ENCODE data around the gene IYD.

IYD gene

GRCh38 chr6:150391414-150391813 lies 22.6 kb downstream of the IYD start:
- no peak for TF ChIP-seq CTCF (conservative IDR thresholded peaks at IDR 0.05; ENCODE audit: low read depth)
- CTCF ChIA-PET: interaction anchor here (0.6 to 0.7 kb wide), 2 partner anchors 12 to 325 kb away, joined by 3 to 5 read pairs; no protein-coding TSS in a partner anchor
- POLR2A ChIA-PET (ENCODE audit: low non-redundant PET): no interaction called here
- no peak for DNase-seq (ENCODE audit: low spot score)
- H3K27ac ChIP-seq: no peak overlapping the region

GRCh38 chr6:150391890-150392289 lies 23.1 kb downstream of the IYD start:
- ChIA-PET CTCF (interaction anchor here (0.6 to 0.7 kb wide), 4 partner anchors 11 to 325 kb away, joined by 3 to 5 read pairs (median 5); no protein-coding TSS in a partner anchor), POLR2A (ENCODE audit: low non-redundant PET) (no interaction called here)
- H3K27ac ChIP-seq: no peak overlapping the region
- TF ChIP-seq CTCF (conservative IDR thresholded peaks at IDR 0.05; ENCODE audit: low read depth): no peak
- DNase-seq (ENCODE audit: low spot score): no peak

- no peak for DNase-seq (ENCODE audit: low spot score)
- ChIA-PET CTCF (interaction anchor here (0.6 kb wide), 2 partner anchors 172 to 312 kb away, joined by 5 read pairs; no protein-coding TSS in a partner anchor), POLR2A (ENCODE audit: low non-redundant PET) (no interaction called here)
- no peak for TF ChIP-seq CTCF (conservative IDR thresholded peaks at IDR 0.05; ENCODE audit: low read depth)
- no peak overlapping the region for H3K27ac ChIP-seq
These were observed 23.8 kb downstream of the IYD start for GRCh38 chr6:150392452-150393220.

- H3K27ac ChIP-seq: no peak overlapping the region
- POLR2A ChIA-PET (ENCODE audit: low non-redundant PET): no interaction called here
- CTCF ChIA-PET: interaction anchor here (0.7 to 2.0 kb wide), 10 partner anchors 24 to 421 kb away, joined by 3 to 15 read pairs (median 4); partner anchors contain the start of gene ULBP3
- no peak for TF ChIP-seq CTCF (conservative IDR thresholded peaks at IDR 0.05; ENCODE audit: low read depth)
- DNase-seq (ENCODE audit: low spot score): no peak
These were observed 25.5 kb downstream of the IYD start for GRCh38 chr6:150394053-150394898.

GRCh38 chr6:150394899-150395295 lies 26.1 kb downstream of the IYD start:
- ChIA-PET POLR2A (ENCODE audit: low non-redundant PET) (no interaction called here), CTCF (interaction anchor here (0.6 to 2.0 kb wide), 20 partner anchors 15 to 1404 kb away, joined by 3 to 15 read pairs (median 4); partner anchors contain the start of genes RAET1L, ULBP1 and ULBP3)
- no peak for TF ChIP-seq CTCF (conservative IDR thresholded peaks at IDR 0.05; ENCODE audit: low read depth)
- no peak for DNase-seq (ENCODE audit: low spot score)
- no peak overlapping the region for H3K27ac ChIP-seq

- peak; percentile 65 for DNase-seq (ENCODE audit: low spot score)
- H3K27ac ChIP-seq: no peak overlapping the region
- CTCF ChIA-PET: interaction anchor here (0.6 to 2.0 kb wide), 26 partner anchors 14 to 1404 kb away, joined by 3 to 15 read pairs (median 3); partner anchors contain the start of genes RAET1L, ULBP1 and ULBP3
- peak; percentile 72 for TF ChIP-seq CTCF (conservative IDR thresholded peaks at IDR 0.05; ENCODE audit: low read depth)
- POLR2A ChIA-PET (ENCODE audit: low non-redundant PET): interaction anchor here (0.7 kb wide), 1 partner anchor 513 kb away, joined by 3 read pairs; no protein-coding TSS in a partner anchor
These were observed 26.7 kb downstream of the IYD start for GRCh38 chr6:150395388-150396009.

Data from RWPE1 (cell line).